ENCODE data around the gene ADPGK.
"Not testable (repeated sequence)": the region's sequence is repeated elsewhere in the genome, so short reads cannot be mapped to it uniquely, and the experiment has no call there.

Gene ADPGK
- total RNA-seq: 84.6 to 136 (median 124) reads per million in 4 donors

GRCh38 chr15:72783640-72784455, at the start of gene ADPGK:
ADPGK (minus strand) TSS chr15:72783758; CDS start chr15:72783691, 67 bp downstream.
- peak; percentile 88 to 96 (median 90) for DNase-seq

- no peak for DNase-seq
Measured at GRCh38 chr15:72827226-72827625, 43.7 kb upstream of the ADPGK start.

DNA sequence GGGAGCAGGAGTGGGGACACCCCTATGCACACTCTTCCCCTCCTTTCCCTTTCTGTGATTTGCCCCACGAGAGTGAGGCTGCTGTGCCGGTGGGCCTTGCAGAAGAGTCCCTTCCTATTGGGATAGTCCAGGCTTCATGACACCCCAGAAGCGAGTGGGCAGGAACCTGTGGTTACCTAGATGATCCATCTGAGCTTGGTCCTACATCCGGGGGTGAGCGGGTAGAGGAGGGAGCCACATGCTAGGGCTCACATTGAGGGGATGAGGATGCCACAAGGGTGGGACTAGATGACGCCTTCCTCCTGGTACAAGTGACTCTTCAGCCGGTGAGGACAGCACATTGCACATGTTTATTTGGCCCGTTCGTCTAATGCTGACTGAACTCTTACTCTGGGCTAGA, 43.1 kb upstream of the ADPGK start:
- DNase-seq: no peak

DNA sequence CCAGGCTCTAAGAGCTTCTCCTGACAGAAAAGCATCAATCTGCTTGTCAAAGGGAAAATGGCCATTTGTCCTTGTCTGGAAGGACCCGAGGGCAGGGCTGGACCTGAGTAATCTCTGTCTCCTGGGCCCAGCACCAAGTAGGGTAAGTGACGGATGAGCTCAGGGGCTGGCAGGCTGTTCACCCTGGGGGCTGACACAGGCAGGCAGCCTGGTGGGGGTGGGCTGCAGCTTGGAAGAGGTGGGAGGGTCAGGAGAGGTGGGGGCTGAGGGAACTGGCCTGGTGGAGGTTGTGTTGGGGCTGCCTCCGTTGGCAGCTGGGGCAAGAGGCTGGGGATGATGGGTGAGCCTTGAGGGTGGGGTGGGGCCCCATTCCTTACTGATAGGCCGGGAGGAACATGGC, 42.3 kb upstream of the ADPGK start:
- DNase-seq: no peak

- no peak for DNase-seq
Measured at GRCh38 chr15:72824781-72825180, 41.2 kb upstream of the ADPGK start.

DNA sequence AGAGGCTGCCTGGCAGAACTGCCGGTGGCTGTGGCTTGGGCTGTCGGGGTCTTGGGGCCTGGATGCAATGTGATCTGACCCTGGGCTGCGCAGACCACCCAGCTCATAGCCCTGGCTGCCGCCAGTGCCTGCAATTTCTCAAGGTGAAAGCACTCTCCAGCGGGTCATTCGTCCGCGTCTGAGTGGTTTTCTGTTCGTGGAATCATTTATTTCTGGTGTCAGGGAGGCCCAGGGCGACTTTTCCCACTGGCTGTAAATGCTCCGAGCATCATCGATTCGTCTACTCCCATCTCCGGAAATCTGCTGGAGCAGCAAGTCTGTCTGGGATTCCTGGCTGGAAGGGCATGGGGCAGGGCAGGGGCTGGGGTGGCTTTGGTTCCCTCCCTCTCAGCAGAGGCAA, 40.6 kb upstream of the ADPGK start:
- no peak for DNase-seq

DNA sequence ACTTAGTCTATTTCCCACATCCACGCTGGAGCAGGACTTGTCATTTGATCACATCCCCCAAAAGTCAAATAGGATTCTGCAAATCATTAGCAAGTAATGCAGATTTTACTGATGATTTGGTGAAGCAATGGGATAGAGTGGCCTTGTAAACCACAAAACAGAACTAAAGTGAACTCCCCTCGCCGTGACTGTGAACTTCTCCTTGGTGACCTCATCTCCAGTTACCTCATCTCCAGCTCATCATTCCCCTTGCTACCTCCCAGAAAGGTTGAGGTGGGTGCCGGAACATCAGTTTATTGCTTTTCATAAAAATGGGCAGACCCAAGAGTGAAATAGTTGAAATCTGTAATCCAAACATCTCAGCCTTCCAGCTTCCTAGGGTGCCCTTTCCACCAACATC, 36.7 kb upstream of the ADPGK start:
- no peak for DNase-seq

- no peak for DNase-seq
Measured at GRCh38 chr15:72818632-72819031, 35.1 kb upstream of the ADPGK start.

DNA sequence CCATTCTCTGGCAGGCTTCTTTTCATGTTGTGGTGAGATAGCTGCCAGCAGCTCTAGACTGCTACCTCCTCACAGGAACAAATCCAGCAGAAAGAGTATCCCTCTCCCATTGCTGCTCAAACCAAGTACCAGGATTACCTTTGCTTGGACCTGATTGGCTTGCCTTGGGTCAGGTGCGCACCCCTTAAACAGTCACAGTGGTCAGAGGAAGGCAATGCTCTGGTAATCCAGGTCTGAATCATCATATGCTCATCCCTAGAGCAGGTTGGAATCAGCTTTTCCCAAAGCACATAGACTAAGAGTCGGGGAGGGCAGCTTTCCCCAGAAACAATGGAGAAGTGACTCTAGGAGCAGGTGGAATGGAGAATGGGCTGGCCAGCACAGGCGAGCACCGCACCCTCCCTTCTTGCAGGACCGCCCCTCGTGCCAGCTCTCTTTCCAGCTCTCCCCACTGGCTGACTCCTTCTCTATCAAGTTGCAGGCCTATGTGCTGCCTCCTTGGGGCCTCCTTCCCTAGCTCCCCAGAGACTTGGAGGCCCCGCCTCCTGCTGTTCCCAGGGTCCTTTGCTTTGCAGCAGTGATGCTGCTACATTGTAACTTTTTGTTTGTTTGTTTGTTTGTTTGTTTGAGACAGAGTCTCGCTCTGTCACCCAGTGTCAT, 29.9 kb upstream of the ADPGK start:
- DNase-seq: no peak

GRCh38 chr15:72809329-72809728, 25.8 kb upstream of the ADPGK start:
- peak in 1 of 5 donors; percentile 14 for DNase-seq

- not testable (repeated sequence) for DNase-seq
Measured at GRCh38 chr15:72807346-72807745, 23.8 kb upstream of the ADPGK start.

GRCh38 chr15:72803006-72803405, 19.4 kb upstream of the ADPGK start:
- no peak for DNase-seq

GRCh38 chr15:72801590-72802325, 18.2 kb upstream of the ADPGK start:
- DNase-seq: no peak

GRCh38 chr15:72800833-72801481, 17.4 kb upstream of the ADPGK start:
- DNase-seq: no peak

DNA sequence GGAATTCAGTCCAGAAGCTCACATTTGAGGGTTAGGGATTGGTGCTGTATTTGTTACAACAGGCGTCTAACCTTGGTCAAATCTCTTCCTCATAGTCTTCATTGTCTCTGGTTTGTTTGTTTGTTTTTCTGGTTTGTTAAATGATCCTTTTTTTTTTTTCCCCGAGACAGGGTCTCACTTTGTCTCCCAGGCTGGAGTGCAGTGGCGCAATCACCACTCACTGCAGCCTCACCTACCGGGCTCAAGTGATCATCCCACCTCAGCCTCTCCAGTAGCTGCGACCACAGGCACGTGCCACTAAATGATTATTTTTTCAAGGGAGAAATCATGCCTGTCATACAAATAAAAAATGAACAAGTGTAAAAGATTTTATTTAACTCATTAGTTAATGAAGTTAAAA, 14.3 kb upstream of the ADPGK start:
- no peak for DNase-seq

DNA sequence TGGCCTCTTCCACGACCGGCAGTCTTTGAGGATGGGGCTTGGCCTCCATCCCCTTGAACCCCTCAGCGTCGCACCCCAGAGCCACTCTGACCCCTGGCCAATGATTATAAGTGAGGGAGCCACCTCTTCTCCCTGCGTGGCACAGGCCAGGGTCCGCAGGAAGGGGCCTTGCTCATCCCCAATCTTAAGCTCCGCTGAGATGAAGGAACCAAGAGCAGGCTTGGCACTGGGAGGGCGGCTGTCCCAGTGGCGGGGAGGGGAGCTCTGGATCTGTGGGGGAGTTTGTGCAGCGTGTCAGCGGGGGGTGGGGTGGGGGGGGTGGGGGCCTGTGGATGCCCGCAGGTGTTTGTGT, 13.8 kb upstream of the ADPGK start:
- DNase-seq: no peak

DNA sequence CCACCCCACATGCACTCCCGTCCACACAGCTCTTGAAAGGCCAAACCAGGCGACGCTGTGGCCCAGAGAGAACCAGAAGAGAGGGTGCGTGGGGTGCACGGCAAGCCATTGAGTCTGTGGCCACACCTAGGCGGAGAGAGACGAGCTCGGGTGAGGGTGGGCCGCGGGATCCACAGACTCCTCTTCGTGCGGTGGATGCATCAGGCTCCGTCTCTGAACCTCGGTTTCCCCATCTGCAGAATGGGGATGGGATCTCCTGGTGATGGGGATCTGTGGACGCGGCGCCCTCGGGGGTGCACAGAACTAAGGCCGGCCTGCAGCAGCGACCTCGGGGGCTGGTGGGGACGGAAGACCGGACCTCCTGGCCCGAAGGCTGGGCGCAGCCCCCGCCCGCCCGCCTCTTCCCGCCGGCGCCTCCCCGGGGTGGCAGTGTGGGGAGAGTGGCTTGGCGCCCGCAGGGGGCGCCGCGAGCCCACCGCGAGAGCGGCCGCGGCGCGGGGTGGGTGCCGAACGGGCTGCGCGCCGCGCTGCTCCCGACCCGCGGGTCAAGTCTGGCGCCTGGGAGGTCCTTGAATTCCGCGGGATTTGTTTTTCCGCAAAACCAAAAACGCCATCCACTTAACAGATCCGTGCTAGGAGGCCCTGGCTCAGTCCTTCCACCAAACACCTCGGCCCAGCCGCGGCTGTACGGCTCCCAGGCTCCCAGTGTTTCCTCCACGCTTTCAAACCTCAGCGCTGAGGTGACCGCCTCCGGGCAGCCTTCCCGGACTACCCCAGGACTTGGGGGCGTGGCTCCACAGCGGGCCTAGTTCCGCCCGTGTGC, 13.2 kb upstream of the ADPGK start:
- DNase-seq: peak in 4 of 5 donors; percentile 11 to 43 (median 20)

DNA sequence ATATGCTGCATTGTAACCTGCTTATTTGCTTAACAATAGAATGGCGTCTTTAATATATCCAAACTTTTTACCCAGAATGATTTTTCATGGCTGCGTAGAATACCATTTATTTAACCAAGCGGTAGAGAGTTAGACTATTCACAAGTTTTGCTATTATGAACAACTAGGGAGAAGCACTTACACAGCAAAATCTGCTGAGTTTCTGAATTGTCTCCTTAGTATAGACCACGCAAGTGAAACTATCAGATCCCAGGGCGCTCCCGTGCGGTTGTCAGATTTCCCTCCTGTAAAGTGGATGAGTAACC, 12.6 kb upstream of the ADPGK start:
- DNase-seq: no peak

DNA sequence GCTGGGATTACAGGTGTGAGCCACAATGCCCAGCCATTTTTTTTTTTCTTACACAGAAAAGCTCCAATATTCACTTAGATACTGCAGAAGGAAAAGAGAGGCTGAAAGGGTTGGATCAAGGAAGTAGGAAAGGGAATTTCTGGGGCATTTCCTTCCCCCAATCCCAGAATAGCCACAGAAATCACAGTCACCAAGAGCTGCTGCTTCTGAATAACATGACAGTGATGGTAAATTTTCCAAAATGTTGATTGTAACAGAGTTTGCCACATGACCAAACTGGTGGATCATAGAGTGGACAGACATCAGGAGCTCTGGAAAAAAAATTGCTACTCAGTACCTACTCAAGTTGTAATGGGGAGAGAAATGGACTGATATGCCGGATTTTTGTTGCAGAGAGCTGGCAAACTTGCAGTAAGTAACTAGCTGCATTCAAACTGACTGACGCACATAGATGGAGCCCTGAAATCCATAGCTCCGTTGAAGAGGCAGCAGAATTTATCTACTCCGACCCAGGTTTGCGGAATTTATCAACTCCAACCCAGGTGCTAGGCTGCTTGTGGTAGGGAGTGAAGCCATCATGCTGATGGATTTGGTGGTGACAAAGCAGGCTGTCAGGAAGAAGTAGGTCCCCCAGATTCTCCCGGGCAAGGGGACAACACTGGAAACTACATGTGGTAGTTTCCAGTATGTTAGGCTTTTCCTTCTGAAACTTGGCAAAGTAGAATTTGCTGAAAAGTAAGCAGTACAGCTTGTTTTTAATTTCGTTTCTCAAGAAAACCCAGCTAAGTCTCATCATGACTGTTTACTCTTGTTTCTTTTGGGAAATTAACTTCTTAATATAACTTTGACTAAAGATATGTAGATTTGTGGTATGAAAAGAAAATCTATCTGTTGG, 10.5 kb upstream of the ADPGK start:
- DNase-seq: no peak

DNA sequence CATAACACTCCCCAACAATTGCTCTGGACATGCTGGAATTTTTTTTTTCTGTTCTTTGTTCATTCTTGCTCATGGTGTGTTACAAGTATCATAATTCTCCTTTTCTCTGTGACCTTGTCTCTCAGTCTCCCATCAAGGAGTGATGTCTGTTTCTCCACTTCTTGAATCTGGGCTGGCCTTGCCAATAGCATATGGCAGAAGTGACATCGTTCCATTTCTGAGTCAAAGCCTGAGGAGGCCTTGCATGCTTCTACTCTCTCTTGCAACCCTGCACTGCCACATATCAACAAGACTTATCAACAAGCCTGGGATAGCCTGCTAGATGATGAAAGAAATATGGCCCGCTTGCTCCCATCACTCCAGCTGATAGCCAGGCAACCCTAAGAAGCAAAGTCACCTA, 8.9 kb upstream of the ADPGK start:
- DNase-seq: no peak

DNA sequence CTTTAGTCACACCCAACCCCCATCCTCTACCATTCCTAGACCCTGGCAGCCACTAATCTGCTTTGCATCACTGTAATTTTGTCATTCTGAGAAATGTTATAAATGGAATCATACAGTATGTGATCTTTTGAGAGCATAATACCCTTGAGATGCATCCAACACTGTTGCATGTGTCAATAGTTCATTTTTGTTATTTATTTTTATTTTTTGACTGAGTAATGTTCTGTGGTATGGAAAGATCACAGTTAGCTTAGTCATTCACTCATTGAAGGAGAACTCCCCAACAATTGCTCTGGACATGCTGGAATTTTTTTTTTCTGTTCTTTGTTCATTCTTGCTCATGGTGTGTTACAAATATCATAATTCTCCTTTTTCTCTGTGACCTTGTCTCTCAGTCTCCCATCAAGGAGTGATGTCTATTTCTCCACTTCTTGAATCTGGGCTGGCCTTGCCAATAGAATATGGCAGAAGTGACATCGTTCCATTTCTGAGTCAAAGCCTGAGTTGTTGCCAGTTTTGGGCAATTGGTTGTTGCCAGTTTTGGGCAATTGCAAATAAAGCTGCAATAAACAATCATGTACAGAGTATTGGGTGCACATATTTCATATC, 6.8 kb upstream of the ADPGK start:
- no peak for DNase-seq

Data from T-helper 1 cell (primary cell).